GM12878 (cell line): ENCODE measurements around the gene SLC45A3. TPM values are rescaled to one million over a fixed set of nuclear protein-coding genes. Genes with fewer than 3 reads are reported as not detected.

Experiments
- BCL11A ChIP-seq: IDR thresholded peaks from 2 replicates; pipeline ENCODE4 v1.6.1; 2011; ENCODE audit warnings: low read depth, low read length
- BHLHE40 ChIP-seq, 2 experiments: fragments of 450-650 bp in 1 of 2; IDR thresholded peaks; 2 replicates each; pipeline ENCODE4 v1.6.1; 2011 to 2017; ENCODE audit warnings: low read depth in 2 of 2, borderline replicate concordance in 1 of 2, improper control_type of control experiment in 1 of 2, low read length in 1 of 2, mild to moderate bottlenecking in 1 of 2
- EED ChIP-seq: sonication (generic); IDR thresholded peaks from 2 replicates; pipeline ENCODE4 v1.6.1; 2016; ENCODE audit warnings: antibody characterized with exemption, low read depth
- EGR1 ChIP-seq, 2 experiments: IDR thresholded peaks; 1 replicate in 1 of 2; 2 replicates in 1 of 2; pipeline ENCODE4 v1.6.1; 2011 to 2012; ENCODE audit warnings: low read depth in 2 of 2, low read length in 2 of 2, borderline replicate concordance in 1 of 2, mild to moderate bottlenecking in 1 of 2, moderate library complexity in 1 of 2
- ETV6 ChIP-seq, 2 experiments: fragments of 450-650 bp in 1 of 2; IDR thresholded peaks in 1 of 2; conservative IDR thresholded peaks in 1 of 2; 2 replicates each; pipeline ENCODE4 v1.6.1; 2014; ENCODE audit warnings: antibody characterized with exemption in 1 of 2, borderline replicate concordance in 1 of 2, low read depth in 1 of 2, mild to moderate bottlenecking in 1 of 2, moderate library complexity in 1 of 2
- FOS ChIP-seq: IDR thresholded peaks from 3 replicates; pipeline ENCODE4 v1.6.1; 2011; ENCODE audit warnings: borderline replicate concordance; ENCODE audit not compliant: insufficient read length; ENCODE audit errors: extremely low read depth
- KLF5 ChIP-seq: fragments of 450-650 bp; IDR thresholded peaks from 2 replicates; pipeline ENCODE4 v1.6.1; 2014; ENCODE audit warnings: mild to moderate bottlenecking; ENCODE audit not compliant: partially characterized antibody
- MTA3 ChIP-seq: IDR thresholded peaks from 2 replicates; pipeline ENCODE4 v1.6.1; 2012; ENCODE audit warnings: low read length, inconsistent platforms, borderline replicate concordance
- NFXL1 ChIP-seq: fragments of 450-650 bp; IDR thresholded peaks from 2 replicates; pipeline ENCODE4 v1.6.1; 2017; ENCODE audit warnings: antibody characterized with exemption, mild to moderate bottlenecking, borderline replicate concordance
- RAD51 ChIP-seq: fragments of 450-650 bp; IDR thresholded peaks from 2 replicates; pipeline ENCODE4 v1.6.1; 2016; ENCODE audit warnings: moderate library complexity, mild to moderate bottlenecking, inconsistent platforms
- RUNX3 ChIP-seq: IDR thresholded peaks from 2 replicates; pipeline ENCODE4 v1.6.1; 2012; ENCODE audit warnings: low read length, inconsistent platforms
- STAT3 ChIP-seq: IDR thresholded peaks from 2 replicates; pipeline ENCODE4 v1.6.1; 2011; ENCODE audit warnings: low read depth, low read length, improper control_type of control experiment
- TBL1XR1 ChIP-seq: IDR thresholded peaks from 2 replicates; pipeline ENCODE4 v1.6.1; 2012; ENCODE audit warnings: low read depth, low read length, improper control_type of control experiment
- WRNIP1 ChIP-seq: IDR thresholded peaks from 2 replicates; pipeline ENCODE4 v1.6.1; 2011; ENCODE audit warnings: low read depth, low read length, improper control_type of control experiment, borderline replicate concordance
- polyA plus RNA-seq, 11 experiments: library from polyadenylated mRNA; depleted of rRNA in 4 of 11; unstranded in 6 of 11; stranded (reverse) in 5 of 11; fragments of >200 nt; fragmentation: Nextera tagmentation in 4 of 11; fragmentation: Illumina TruSeq in 1 of 11; extraction: Ambion mirVana in 4 of 11; extraction: Trizol in 1 of 11; gene quantifications; 1 replicate in 1 of 11; 2 replicates in 10 of 11; pipeline versions ENCODE4 v1.2.1 to v1.2.3, GENCODE V29; 2011 to 2016; ENCODE audit warnings: inconsistent platforms in 2 of 11, missing spikeins in 2 of 11, low read depth in 1 of 11
- total RNA-seq, 4 experiments: library from RNA; depleted of rRNA in 3 of 4; stranded (reverse); fragments of >200 nt in 3 of 4; fragmentation: Illumina TruSeq in 1 of 4; extraction: Trizol in 1 of 4; gene quantifications; 2 replicates each; pipeline versions ENCODE4 v1.2.1 to v1.2.3, GENCODE V29; 2013 to 2021
- TF ChIP-seq, protein P1 (sequence below): IDR thresholded peaks from 2 replicates; pipeline ENCODE4 v1.6.1; 2012; ENCODE audit warnings: low read depth, low read length, improper control_type of control experiment
- TF ChIP-seq, protein P2 (sequence below): fragments of 450-650 bp; IDR thresholded peaks from 2 replicates; pipeline ENCODE4 v1.6.1; 2017; ENCODE audit warnings: mild to moderate bottlenecking, moderate library complexity

SLC45A3 gene
- total and polyA plus RNA-seq, 10 of the 15 experiments (the other 5 are each of a cell fraction or from before 2014, with no cell fraction given): 0.26 to 10.3 (median 4.1) TPM

DNA sequence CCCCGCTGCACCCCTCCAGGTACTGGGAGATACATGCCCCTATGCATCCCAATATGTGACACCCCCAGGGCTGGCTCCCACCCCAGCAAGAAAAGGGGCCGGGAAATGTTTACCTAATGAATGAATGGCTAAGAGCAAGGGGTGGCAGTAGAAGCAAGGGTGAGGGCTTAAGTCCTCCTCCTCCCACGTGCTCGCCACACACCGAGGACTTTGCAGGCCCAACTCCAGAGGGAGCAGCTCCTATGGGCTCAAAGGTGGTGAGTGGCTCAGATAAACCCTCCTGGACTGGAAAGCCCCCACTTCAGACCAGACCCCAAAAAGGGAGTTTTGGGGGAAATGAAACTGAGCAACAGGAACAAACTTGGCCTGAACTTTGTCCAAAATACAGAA, 11.4 kb downstream of the SLC45A3 start (continued):
- peak; percentile 84 for TF ChIP-seq EED
- TF ChIP-seq, protein P1, sequence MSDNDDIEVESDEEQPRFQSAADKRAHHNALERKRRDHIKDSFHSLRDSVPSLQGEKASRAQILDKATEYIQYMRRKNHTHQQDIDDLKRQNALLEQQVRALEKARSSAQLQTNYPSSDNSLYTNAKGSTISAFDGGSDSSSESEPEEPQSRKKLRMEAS: peak; percentile 93
- TF ChIP-seq, protein P2, sequence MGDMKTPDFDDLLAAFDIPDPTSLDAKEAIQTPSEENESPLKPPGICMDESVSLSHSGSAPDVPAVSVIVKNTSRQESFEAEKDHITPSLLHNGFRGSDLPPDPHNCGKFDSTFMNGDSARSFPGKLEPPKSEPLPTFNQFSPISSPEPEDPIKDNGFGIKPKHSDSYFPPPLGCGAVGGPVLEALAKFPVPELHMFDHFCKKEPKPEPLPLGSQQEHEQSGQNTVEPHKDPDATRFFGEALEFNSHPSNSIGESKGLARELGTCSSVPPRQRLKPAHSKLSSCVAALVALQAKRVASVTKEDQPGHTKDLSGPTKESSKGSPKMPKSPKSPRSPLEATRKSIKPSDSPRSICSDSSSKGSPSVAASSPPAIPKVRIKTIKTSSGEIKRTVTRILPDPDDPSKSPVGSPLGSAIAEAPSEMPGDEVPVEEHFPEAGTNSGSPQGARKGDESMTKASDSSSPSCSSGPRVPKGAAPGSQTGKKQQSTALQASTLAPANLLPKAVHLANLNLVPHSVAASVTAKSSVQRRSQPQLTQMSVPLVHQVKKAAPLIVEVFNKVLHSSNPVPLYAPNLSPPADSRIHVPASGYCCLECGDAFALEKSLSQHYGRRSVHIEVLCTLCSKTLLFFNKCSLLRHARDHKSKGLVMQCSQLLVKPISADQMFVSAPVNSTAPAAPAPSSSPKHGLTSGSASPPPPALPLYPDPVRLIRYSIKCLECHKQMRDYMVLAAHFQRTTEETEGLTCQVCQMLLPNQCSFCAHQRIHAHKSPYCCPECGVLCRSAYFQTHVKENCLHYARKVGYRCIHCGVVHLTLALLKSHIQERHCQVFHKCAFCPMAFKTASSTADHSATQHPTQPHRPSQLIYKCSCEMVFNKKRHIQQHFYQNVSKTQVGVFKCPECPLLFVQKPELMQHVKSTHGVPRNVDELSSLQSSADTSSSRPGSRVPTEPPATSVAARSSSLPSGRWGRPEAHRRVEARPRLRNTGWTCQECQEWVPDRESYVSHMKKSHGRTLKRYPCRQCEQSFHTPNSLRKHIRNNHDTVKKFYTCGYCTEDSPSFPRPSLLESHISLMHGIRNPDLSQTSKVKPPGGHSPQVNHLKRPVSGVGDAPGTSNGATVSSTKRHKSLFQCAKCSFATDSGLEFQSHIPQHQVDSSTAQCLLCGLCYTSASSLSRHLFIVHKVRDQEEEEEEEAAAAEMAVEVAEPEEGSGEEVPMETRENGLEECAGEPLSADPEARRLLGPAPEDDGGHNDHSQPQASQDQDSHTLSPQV: 0 out of 2 replicates have a peak, but pooled peaks have one; percentile 25
- peak; percentile 78 for TF ChIP-seq RUNX3
- peak; percentile 69; the same call in 1 of the 2 replicates for TF ChIP-seq TBL1XR1
- no peak for TF ChIP-seq STAT3
- TF ChIP-seq EGR1 (IDR thresholded peaks at IDR 0.05; ENCODE audit: borderline replicate concordance in 1 of 2, low read depth in 2 of 2, low read length in 2 of 2): 0 out of 3 replicates have a peak, but pooled peaks of 1 of the 2 experiments have one; percentile 4
- TF ChIP-seq RAD51: peak; percentile 65; the same call in 1 of the 2 replicates
- TF ChIP-seq BCL11A: 0 out of 2 replicates have a peak, but pooled peaks have one; percentile 18
- 0 out of 2 replicates have a peak, but pooled peaks have one; percentile 15 for TF ChIP-seq NFXL1
- no peak for TF ChIP-seq KLF5
- TF ChIP-seq MTA3: 0 out of 2 replicates have a peak, but pooled peaks have one; percentile 37
- no peak for TF ChIP-seq WRNIP1
- peak; percentile 72 to 74; a peak in 3 of 4 replicates for TF ChIP-seq BHLHE40 (IDR thresholded peaks at IDR 0.05; ENCODE audit: borderline replicate concordance in 1 of 2, low read depth in 2 of 2, low read length in 1 of 2)
- peak in 1 of 2 experiments; percentile 89; a peak in 2 of 4 replicates for TF ChIP-seq ETV6 (conservative IDR thresholded peaks at IDR 0.05 in 1 of 2, IDR thresholded peaks at IDR 0.05 in 1 of 2; ENCODE audit: borderline replicate concordance in 1 of 2, low read depth in 1 of 2)
- no peak for TF ChIP-seq FOS
